Measurements from ENCODE around the gene JPH2.
A peak's percentile ranks its signal among the peaks of the same experiment; 100 is the strongest.

The JPH2 gene

GRCh38 chr20:44104798-44105517 is 82.0 kb downstream of the JPH2 start:
- DNase-seq, result no peak

GRCh38 chr20:44102582-44102981 is 84.4 kb downstream of the JPH2 start:
- no peak for DNase-seq

- DNase-seq, result no peak
Measured at GRCh38 chr20:44099832-44100231, 87.2 kb downstream of the JPH2 start.

- DNase-seq, result no peak
Measured at GRCh38 chr20:44098657-44099056, 88.3 kb downstream of the JPH2 start.

GRCh38 chr20:44098256-44098630 is 88.7 kb downstream of the JPH2 start:
- DNase-seq, result no peak

- DNase-seq, result no peak
Measured at GRCh38 chr20:44097521-44098255, 89.3 kb downstream of the JPH2 start.

GRCh38 chr20:44095831-44096230 is 91.2 kb downstream of the JPH2 start:
- no peak for DNase-seq

- no peak for DNase-seq
Measured at GRCh38 chr20:44093249-44093582, 93.8 kb downstream of the JPH2 start.

GRCh38 chr20:44092551-44093248 is 94.3 kb downstream of the JPH2 start:
- DNase-seq, result peak in 3 of 51 donors; percentile 8 to 17 (median 11)

- no peak for DNase-seq
Measured at GRCh38 chr20:44091026-44091425, 96.0 kb downstream of the JPH2 start.

GRCh38 chr20:44089987-44090674 is 96.9 kb downstream of the JPH2 start:
- no peak for DNase-seq

GRCh38 chr20:44087857-44088120 is 99.2 kb downstream of the JPH2 start:
- DNase-seq, result no peak

GRCh38 chr20:44087051-44087856 is 99.7 kb downstream of the JPH2 start:
- peak in 11 of 51 donors; percentile 5 to 35 (median 25) for DNase-seq

GRCh38 chr20:44085616-44086434 is 101.2 kb downstream of the JPH2 start:
- no peak for DNase-seq

- no peak for DNase-seq
Measured at GRCh38 chr20:44084891-44085290, 102.1 kb downstream of the JPH2 start.

GRCh38 chr20:44084439-44084838 is 102.5 kb downstream of the JPH2 start:
- DNase-seq, result no peak

GRCh38 chr20:44083220-44083933 is 103.6 kb downstream of the JPH2 start:
- DNase-seq, result no peak

- DNase-seq, result no peak
Measured at GRCh38 chr20:44081888-44082287, 105.1 kb downstream of the JPH2 start.

GRCh38 chr20:44081476-44081875 is 105.5 kb downstream of the JPH2 start:
- no peak for DNase-seq

Measured in hypothalamus (tissue), 51 donors.